GM19025 (cell line): ENCODE measurements around the gene TMIGD2.
"Not testable (repeated sequence)": the region's sequence is repeated elsewhere in the genome, so short reads cannot be mapped to it uniquely, and the experiment has no call there.

Experiments
- ATAC-seq: cut with Tn5 transposase; IDR thresholded peaks from one replicate; pipeline ENCODE4 v1.9.1; 2021; ENCODE audit warnings: mild to moderate bottlenecking, low read depth, moderate library complexity; ENCODE audit not compliant: unreplicated experiment

Gene TMIGD2

DNA sequence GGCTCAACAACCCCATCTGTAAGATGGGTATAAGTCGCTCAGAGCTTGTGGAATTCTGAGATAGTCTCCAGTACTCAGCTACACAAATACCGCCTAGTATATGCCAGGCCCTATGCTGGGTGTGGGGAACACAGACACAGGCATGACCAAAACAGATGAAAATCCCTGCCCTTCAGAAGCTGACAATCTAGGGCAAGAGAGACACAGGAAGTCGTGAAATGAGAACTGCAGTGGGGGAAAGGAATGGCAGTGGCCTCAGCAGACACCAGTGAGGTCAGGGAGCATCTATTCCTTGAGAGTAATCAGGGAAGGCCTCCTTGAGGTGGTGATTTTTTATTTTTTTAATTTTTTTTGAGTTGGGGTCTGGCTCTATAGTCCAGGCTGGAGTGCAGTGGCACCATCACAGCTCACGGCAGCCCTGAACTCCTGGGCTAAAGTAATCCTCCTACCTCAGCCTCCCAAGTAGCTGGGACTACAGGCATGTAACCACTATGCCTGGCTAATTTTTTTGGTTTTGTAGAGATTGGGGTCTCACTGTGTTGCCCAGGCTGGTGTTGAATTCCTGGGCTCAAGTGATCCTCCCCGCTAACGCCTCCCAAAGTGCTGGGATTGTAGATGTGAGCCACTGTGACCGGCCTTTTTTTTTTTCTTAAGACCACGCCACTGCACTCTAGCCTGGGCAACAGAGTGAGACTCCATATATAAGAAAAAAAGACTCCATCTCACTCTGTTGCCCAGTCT, 3.2 kb downstream of the TMIGD2 start:
- no peak for ATAC-seq

DNA sequence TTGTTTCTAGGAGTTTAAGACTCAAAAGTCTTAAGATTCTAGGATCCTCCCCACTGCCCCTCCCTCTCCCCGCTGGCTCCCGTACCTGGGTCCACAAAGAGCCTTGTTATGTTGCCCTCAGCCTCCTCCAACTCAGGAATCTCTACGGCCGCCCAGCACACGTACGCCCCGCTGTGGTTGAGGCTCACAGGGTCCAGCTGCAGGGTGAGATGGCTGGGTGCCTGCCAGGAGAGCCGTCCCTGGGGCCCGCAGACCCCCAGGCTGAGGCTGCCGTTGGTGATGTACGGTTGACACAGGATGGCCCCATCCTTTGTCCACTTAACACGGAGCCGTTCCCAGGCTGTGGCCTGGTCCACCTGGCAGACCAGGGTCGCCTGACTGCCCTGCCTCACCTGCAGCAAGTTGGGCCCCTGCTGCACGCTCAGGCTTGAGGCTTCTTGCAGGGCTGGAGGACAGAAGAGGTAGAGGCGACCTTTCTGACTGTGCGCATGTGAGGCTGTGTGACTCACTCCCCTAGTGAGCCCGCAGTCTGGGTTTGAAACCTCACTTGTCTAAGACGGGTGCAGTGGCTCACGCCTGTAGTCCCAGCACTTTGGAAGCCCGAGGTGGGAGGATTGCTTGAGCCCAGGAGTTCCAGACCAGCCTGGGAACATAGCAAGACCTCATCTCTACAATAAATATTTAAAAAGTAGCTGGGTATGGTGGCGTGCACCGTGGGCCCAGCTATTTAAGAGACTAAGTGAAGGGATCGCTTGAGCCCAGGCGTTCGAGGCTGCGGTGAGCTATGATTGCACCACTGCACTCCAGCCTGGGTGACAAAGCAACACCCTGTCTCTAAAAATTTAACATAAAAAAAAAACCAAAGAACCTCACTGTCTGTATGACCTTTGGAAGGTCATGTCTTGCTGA, 4.0 kb downstream of the TMIGD2 start:
- ATAC-seq = no peak

DNA sequence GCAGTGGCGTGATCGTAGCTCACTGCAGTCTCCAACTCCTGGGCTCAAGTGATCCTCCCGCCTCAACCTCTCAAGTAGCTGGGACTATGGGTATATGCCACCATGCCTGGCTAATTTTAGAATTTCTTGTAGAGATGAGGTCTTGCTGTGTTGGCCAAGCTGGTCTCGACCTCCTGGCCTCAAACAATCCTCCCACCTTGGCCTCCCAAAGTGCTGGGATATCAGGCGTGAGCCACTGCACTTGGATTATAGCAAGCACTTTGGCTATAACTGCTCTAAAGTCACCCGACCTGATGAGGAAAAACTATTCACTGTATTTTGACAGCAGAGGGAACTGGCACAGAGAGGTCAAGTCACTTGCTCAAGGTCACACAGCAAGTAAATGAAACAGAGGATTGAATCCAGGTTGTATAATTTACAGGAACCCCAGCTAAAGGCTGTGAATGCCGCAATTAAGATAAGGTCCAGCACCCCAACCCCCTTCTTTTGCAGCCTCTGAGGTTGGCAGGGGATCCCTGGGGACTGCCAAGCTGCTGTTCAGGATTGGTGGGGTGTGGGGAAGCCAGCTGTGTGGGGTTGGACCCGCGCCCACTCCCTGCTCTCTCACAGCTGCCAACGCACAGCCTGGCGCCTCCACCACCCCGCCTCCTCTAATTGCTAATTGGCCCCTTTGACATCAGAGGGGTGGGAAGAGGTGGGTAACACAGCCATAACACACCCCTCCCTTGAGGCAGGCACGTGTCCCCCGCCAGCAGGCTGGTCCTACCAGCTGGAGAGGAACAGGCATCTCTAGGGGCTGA, 6.0 kb downstream of the TMIGD2 start:
- no peak for ATAC-seq

DNA sequence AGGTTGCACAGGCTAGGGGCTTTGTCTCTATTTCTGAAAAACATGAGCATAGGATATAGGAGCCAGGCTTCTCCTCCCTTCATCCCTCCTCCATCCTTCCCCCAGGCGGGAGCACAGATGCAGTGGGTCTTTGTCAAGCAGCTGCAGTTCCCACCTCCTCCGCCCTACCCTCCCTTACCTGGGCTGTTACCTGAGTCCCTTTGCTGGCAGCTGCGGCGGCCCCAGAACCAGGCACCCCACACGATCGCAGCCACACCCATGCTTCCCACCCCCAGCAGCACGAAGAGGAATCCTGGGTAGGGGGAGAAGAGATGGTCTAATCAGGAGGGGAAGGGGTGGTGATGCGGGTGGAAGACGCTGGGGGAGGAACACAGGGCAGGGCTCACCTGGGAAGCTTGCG, 7.8 kb downstream of the TMIGD2 start:
- no peak for ATAC-seq

DNA sequence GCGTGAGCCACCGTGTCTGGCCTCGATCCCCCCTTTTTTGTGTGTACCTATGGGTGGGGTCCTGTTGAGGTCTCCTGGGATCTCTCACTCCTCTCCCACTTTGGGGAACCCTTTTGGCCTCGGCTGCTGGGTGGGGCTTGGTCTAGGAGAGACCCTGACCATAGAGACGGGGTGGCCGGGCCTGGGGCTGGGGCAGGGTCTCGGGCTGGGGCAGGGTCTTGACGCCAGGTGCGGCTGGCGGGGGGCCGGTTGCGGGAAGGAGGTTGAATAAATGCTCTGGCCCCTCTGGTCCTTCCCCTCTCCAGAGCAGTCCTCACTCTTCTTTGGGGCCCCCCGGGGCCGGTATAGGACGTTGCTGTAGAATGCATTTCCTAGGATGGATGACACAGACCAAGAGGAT, 9.7 kb downstream of the TMIGD2 start:
- ATAC-seq = no peak

DNA sequence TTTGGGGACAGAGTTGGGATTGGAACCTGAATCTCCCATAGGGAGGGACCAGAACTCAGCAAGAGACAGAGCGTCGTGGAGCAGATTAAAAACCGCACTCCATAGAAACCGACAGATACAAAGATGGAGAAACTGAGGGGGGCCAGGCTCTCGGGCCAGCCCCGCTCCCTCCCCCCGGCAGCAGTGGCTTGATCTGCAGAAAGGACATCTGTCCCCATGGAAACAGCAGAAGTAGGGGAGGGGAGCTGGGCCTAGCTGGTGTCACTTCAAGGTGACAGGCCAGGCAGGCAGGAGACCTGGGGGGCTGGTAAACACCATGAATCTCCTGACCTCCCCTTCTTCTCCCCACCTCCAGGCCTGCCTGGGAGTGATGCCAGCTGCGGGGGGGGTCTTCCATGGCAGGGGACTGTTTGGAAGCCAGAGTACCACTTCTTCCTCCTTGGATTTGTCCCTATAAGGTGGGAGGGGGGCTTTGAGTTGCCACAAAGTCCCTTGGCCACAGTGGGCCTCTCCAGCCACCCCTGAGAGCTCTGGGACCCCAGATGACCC, 10.9 kb downstream of the TMIGD2 start:
- ATAC-seq = no peak

DNA sequence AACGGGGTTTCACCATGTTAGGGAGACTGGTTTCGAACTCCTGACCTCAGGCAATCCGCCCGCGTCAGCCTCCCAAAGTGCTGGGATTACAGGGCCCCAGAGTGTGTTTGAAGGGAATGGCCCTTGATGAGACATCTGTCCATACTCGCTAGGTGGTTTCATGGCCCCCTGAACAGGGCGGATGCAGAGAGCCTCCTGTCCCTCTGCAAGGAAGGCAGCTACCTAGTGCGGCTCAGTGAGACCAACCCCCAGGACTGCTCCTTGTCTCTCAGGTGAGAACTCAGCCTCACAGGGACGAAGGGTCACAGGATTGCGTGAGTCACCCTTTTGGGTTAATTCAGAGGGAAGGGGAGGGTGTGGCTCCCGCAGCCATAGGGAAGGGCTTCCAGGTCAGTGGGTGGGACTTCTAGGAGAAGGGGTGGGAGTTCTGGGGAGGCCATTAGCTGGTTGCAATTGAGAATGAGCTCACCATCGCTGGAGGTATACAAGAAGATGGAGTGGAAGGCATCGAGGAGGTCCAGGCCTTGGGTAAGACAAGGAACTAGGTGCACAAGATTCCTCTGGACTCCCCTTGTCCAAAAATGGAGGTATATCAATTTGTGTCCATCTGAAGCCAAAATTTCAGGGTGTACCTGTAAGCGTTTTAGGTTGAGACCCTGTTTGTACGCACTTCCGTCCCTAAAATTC, 14.0 kb downstream of the TMIGD2 start:
- ATAC-seq = no peak

DNA sequence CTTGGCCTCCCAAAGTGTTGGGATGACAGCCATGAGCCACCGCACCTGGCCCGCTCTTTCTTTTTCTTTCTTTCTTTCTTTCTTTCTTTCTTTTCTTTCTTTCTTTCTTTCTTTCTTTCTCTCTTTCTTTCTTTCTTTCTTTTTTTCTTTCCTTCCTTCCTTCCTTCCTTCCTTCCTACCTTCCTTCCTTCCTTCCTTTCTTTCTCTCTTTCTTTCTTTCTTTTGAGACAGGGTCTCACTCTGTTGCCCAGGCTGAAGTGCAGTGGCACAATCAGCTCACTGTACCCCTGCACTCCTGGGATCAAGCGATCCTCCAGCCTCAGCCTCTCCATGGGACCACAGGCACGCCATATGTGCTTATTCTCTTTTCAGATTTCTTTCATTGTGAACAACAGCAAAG, 16.0 kb downstream of the TMIGD2 start:
- not testable (repeated sequence) for ATAC-seq

DNA sequence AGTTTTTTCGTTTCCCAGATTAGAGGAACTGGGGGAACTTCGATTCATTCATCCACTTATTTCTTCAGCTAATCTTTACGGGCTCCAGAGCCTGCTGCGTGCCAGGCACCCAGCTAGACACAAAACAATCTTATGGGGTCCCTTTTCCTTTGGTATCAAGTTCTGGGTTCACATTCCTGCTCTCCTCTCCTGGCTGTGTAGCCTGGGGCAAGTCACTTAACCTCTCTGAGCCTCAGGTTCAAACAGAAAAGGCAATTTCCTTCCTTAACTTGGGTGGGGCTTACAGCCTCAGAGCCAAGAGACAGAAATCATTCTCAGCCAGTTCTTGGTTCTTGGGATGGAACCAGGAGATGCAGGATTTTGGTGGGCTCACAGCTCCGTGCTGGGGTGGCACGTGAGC, 17.2 kb downstream of the TMIGD2 start:
- no peak for ATAC-seq

DNA sequence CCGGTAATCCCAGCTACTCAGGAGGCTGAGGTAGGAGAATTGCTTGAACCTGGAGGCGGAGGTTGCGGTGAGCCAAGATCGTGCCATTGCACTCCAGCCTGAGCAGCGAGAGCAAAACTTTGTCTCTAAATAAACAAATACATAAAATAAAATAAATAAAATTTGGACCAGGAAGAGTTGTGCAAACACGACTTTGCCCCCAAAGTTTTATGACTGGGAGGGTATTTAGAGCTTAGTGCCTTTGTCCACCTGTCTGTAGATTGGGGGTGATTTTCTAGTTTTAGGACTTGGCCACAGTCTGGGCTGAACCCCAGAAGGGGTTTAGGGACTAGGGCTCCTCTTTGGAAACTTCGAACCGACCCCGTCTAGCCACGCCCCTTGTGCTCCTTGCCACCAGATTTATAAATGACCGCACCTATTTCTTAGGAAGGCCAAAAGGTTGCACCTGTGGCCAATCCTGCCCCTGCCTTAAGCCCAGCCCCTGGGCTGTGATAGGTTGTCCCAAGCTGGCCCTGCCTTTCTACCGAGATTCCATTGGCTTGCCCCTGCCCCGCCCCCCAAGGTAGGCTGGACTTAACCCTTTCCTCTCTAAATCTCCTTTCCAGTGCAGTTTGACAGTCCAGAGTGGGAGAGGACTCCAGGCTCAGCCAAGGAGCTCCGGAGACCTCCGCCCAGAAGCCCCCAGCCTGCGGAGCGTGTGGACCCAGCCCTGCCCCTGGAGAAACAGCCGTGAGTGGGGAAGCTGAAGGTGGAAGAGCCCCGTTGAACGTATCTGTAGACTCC, 17.8 kb downstream of the TMIGD2 start:
- ATAC-seq = no peak

DNA sequence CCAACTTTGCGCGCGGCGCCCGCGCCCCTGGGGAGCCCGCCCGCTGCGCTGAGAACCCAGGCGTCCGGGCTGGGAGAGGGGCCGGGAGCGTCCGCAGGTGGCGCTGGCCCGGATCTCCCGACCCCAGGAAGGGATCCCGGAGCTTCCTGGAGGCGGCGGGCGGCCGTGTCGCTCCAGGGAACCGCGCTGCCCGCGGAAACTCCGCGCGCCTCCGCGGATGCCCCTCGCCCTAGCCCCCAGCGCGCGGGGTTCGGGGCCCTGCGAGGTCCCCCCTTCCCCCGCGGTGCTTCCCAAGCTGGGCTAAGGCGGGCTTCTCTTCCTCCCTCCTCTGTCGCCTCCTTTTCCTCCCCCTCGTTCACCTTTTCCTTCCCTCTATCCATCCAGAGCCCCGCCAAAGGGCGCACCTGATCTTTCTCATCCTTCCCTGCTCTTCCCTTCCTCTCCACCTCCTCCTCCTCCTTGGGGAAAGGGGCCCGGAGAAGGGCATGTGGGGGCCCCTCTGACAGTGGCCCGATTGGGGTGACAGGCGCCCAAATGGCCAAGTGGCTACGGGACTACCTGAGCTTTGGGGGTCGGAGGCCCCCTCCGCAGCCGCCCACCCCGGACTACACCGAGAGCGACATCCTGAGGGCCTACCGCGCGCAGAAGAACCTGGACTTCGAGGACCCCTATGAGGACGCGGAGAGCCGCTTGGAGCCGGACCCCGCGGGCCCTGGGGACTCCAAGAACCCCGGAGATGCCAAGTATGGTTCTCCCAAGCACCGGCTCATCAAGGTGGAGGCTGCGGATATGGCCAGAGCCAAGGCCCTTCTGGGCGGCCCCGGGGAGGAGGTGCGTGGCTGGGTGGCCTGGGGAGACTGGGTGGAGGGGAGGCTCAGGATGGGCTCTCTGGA, 22.4 kb downstream of the TMIGD2 start:
- no peak for ATAC-seq

DNA sequence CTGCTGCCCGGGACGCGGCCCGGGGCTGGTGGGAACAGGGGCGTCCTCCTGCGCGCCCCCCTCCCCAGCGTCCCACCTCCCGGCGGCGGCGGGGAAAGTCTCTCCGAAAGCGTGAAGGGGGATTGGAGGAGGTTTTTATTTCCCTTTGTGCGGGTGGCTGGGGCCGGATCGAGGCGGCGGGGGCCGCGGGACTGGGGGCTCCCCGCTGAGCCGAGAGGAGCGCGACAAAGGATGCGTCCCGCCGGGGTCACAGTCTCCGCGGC, 23.0 kb downstream of the TMIGD2 start:
- no peak for ATAC-seq

DNA sequence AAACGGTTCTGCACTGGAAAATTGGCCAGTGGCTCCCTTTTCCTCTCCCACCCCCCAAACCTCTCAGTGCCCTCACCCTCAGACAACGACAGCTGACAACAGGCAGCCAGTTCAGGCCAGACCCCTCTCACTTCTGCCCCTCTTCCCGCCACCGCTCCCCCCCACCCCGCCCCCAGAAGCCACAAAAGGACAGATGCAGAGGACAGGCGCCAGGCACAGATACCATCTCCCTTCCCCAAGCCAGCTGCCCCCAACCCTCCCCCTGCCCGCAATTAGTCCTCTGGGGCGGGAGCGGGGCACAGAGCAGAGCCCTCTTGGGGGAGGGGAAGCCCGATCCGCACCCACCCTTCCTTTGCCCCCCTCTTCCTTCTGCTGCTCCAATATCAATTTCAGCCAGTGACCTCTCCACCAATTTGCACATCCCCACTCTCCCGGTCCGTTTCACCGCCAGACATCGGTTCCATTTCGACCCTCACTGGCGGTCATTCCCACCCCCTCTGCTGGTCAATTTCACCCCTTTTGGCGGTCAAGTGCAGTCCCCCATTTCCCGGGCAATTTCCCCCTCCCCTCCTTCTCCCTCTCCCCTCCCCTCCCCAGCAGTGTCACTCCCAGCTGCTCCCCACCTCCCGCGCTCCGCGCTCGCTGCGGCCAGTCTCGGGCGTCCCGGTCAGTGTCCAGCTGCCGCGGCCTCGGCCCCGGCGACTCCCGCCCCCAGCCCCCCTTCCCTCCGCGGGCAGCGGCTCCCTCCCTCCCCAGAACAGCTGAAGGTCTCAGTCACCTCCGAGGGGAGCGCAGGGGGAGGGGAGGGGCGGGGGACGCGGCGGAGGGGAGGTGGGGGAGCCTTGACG, 23.5 kb downstream of the TMIGD2 start, which contains the start of gene SHD:
Gene SHD, plus strand, starts transcription at position 848 of the 848 bp plus-strand sequence. CDS start 798 bp downstream, outside the sequence.
- no peak for ATAC-seq

DNA sequence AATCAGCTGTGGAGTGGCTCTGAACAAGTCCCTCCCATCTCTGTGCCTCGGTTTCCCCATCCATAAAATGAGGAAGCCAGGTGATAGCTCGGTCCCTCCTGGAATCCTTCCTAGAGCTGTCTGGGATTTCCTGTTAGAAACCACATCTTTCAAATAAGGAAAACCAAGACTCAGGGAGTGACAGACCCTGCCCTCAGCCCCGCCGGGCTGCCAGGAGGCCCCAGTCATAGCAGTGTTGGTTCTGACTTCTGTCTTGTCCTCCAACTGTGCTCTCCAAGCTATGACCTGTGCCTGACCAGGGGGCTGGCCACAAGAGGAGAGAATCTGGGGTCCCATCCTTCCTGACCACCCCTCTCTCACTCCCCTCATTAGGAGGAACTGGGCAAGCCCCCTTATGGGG, 24.2 kb downstream of the TMIGD2 start:
- ATAC-seq = no peak

DNA sequence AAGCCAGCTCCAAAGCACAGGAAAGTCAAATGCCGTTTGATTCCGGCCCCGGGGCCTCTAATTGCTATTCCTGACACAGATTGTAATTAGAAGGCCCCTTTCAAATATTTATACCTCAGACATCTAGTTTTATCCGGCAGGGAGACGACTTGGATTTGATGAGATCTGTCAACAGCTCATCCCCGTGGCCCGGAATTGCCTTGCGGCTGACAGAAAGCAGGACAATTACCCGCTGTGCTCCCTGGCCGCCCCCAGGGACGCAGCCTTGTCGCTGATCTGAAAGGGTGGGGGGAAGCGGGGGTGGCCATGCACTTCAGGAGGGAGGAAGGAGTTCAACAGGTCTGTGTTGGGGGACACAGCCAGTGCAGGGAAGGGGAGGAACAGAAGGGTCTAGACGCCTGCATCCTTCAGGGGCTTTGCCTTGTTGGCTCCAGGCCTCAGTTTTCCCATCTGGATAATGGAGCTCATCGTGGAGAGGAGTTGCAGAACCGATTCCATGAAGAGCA, 24.9 kb downstream of the TMIGD2 start:
- no peak for ATAC-seq

DNA sequence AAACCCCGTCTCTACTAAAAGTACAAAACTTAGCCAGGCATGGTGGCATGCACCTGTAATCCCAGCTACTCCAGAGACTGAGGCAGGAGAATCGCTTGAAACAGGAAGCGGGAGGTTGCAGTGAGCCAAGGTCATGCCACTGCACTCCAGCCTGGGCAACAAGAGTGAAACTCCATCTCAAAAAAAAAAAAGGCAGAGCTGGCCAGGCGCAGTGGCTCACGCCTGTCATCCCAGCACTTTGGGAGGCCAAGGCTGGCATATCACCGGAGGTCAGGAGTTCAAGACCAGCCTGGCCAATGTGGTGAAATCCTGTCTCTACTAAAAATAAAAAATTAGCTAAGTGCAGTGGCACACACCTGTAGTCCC, 27.9 kb downstream of the TMIGD2 start:
- not testable (repeated sequence) for ATAC-seq

DNA sequence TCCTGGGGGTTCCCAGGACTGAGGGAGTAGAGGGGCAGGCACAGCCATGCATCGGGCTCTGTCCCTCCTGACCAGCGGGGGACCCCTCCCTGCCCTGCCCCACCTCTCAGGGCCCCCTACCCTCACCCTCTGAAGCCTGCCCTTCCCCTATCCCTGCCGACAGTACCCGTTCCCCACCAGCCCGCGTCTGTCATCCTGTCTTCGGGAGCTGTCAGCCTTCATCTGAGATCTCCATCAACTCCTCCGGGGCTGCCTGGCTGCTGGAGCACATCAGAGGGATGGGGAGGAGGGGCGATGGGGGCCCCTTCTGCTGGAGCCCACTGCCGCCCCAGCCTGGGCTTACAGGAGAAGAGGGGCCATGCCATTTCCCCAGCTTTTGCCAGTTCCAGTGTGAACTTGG, 29.3 kb downstream of the TMIGD2 start:
- ATAC-seq = no peak
